Sigmoid colon (tissue), 3 donors: Measurements from ENCODE around the gene PHC2.

Source experiments
- POLR2A ChIP-seq, 2 donors: fragments of 450-650 bp; IDR thresholded peaks; one replicate each; pipeline ENCODE4 v1.6.1; 2016; ENCODE audit warnings: antibody characterized with exemption in 2 of 2, mild to moderate bottlenecking in 2 of 2, moderate library complexity in 2 of 2
- TF ChIP-seq, protein P1 (sequence below), 4 experiments: fragments of 450-650 bp in 3 of 4; fragments of 200-600 bp in 1 of 4; IDR thresholded peaks; one replicate each; pipeline ENCODE4 v1.5.1; 2016 to 2019; ENCODE audit warnings: antibody characterized with exemption in 4 of 4, mild to moderate bottlenecking in 3 of 4, moderate library complexity in 2 of 4

DNA sequence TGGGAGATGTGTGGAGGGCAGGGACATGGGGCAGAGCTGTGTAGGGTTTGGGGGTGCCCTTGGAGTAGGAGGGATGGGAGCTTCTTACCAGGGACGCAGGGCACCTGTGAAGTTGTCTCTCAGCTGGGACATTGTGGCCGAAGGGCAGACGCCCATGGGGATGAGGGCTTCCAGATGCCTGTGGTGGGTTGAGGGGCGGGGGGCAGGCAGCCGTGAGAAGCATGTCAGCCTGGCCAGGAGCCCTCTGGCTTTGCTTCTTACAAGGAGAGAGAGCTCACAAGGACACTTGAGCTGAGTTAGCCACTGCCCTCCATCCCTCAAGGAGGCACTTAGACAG, 118.5 kb downstream of the PHC2 start:
- TF ChIP-seq, protein P1, sequence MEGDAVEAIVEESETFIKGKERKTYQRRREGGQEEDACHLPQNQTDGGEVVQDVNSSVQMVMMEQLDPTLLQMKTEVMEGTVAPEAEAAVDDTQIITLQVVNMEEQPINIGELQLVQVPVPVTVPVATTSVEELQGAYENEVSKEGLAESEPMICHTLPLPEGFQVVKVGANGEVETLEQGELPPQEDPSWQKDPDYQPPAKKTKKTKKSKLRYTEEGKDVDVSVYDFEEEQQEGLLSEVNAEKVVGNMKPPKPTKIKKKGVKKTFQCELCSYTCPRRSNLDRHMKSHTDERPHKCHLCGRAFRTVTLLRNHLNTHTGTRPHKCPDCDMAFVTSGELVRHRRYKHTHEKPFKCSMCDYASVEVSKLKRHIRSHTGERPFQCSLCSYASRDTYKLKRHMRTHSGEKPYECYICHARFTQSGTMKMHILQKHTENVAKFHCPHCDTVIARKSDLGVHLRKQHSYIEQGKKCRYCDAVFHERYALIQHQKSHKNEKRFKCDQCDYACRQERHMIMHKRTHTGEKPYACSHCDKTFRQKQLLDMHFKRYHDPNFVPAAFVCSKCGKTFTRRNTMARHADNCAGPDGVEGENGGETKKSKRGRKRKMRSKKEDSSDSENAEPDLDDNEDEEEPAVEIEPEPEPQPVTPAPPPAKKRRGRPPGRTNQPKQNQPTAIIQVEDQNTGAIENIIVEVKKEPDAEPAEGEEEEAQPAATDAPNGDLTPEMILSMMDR (IDR thresholded peaks at IDR 0.05), result no peak
- no peak for TF ChIP-seq POLR2A (IDR thresholded peaks at IDR 0.05)
